G401.6 (cell line): Measurements from ENCODE around the gene JPH3.

Experiments
- FAIRE-seq: peaks from 2 replicates; lab custom pipeline; 2012; peaks lifted over from hg19 to GRCh38; lab: Jason Lieb, UNC

Gene JPH3

GRCh38 chr16:87698241-87698640, 95.9 kb downstream of the JPH3 start:
- no peak for FAIRE-seq

GRCh38 chr16:87698676-87699199, 96.4 kb downstream of the JPH3 start:
- no peak for FAIRE-seq

- FAIRE-seq: no peak
These were observed 98.2 kb downstream of the JPH3 start for GRCh38 chr16:87700406-87701077.

- no peak for FAIRE-seq
These were observed 98.8 kb downstream of the JPH3 start for GRCh38 chr16:87701078-87701460.

- no peak for FAIRE-seq
These were observed 99.2 kb downstream of the JPH3 start for GRCh38 chr16:87701505-87701921.

GRCh38 chr16:87702325-87702811, 100.1 kb downstream of the JPH3 start:
- FAIRE-seq: no peak

- no peak for FAIRE-seq
These were observed 100.8 kb downstream of the JPH3 start for GRCh38 chr16:87703071-87703470.

GRCh38 chr16:87703835-87704375, 101.6 kb downstream of the JPH3 start:
- no peak for FAIRE-seq

- FAIRE-seq: no peak
These were observed 102.5 kb downstream of the JPH3 start for GRCh38 chr16:87704754-87705353.

GRCh38 chr16:87705771-87706277, 103.5 kb downstream of the JPH3 start:
- no peak for FAIRE-seq

- no peak for FAIRE-seq
These were observed 104.1 kb downstream of the JPH3 start for GRCh38 chr16:87706278-87707000.

GRCh38 chr16:87707097-87707496, 104.8 kb downstream of the JPH3 start:
- no peak for FAIRE-seq

- no peak for FAIRE-seq
These were observed 105.6 kb downstream of the JPH3 start for GRCh38 chr16:87707714-87708580.

- no peak for FAIRE-seq
These were observed 106.8 kb downstream of the JPH3 start for GRCh38 chr16:87708881-87709638.

GRCh38 chr16:87709677-87710076, 107.4 kb downstream of the JPH3 start:
- no peak for FAIRE-seq

- FAIRE-seq: no peak
These were observed 108.6 kb downstream of the JPH3 start for GRCh38 chr16:87710887-87711286.

GRCh38 chr16:87712184-87712762, 110.0 kb downstream of the JPH3 start:
- no peak for FAIRE-seq

- no peak for FAIRE-seq
These were observed 111.3 kb downstream of the JPH3 start for GRCh38 chr16:87713451-87714229.

GRCh38 chr16:87715231-87715630, 112.9 kb downstream of the JPH3 start:
- FAIRE-seq: no peak

- no peak for FAIRE-seq
These were observed 113.3 kb downstream of the JPH3 start for GRCh38 chr16:87715658-87716057.
